WTC11 (cell line): ENCODE measurements around the gene DNAJB8. TPM values are rescaled to one million over a fixed set of nuclear protein-coding genes. Genes with fewer than 3 reads are reported as not detected.

ENCODE experiments used
- ATAC-seq: fragments of 200-7000 bp; cut with Tn5 transposase; 2 replicates; pipeline ENCODE4 v1.10.0; 2021; ENCODE audit warnings: mild to moderate bottlenecking, moderate library complexity
- CTCF ChIA-PET: fragments of 300-600 bp; sonication (Branson Sonifier 250); formaldehyde crosslinking; loops from one replicate; lab custom pipeline; 2021; ENCODE audit warnings: antibody characterized with exemption; lab: Charles Lee
- POLR2A ChIA-PET: fragments of 350-600 bp; sonication (Branson Sonifier 250); formaldehyde crosslinking; loops from one replicate; lab custom pipeline; 2021; ENCODE audit warnings: antibody characterized with exemption; lab: Charles Lee
- DNase-seq: peaks from one replicate; pipeline ENCODE4 v3.0.0; 2021; ENCODE audit warnings: low spot score
- H3K27ac Mint-ChIP-seq: 2 replicates; pipeline ENCODE4 v1.8.0; 2021; ENCODE audit warnings: mixed read lengths
- H3K27me3 Mint-ChIP-seq: 2 replicates; pipeline ENCODE4 v1.8.0; 2021; ENCODE audit warnings: low read depth, mild to moderate bottlenecking, moderate library complexity, mixed read lengths
- H3K36me3 Mint-ChIP-seq: 2 replicates; pipeline ENCODE4 v1.8.0; 2021; ENCODE audit warnings: mixed read lengths
- H3K4me1 Mint-ChIP-seq: 2 replicates; pipeline ENCODE4 v1.8.0; 2022; ENCODE audit warnings: mixed read lengths
- H3K4me3 Mint-ChIP-seq: 2 replicates; pipeline ENCODE4 v1.8.0; 2021; ENCODE audit warnings: mild to moderate bottlenecking, moderate library complexity, mixed read lengths
- H3K9me3 Mint-ChIP-seq: 2 replicates; pipeline ENCODE4 v1.8.0; 2021; ENCODE audit warnings: mixed read lengths
- ATF1 ChIP-seq: sonication (generic); formaldehyde crosslinking; IDR thresholded peaks from 2 replicates; pipeline ENCODE4 v1.8.1; 2023; ENCODE audit warnings: mild to moderate bottlenecking, moderate library complexity, missing genetic modification reagents
- EMX1 ChIP-seq: fragments of 250-450 bp; sonication (Bioruptor Pico); IDR thresholded peaks from 2 replicates; pipeline ENCODE4 v1.8.0; 2021; ENCODE audit warnings: mild to moderate bottlenecking
- FOXJ3 ChIP-seq: sonication (generic); formaldehyde crosslinking; IDR thresholded peaks from 2 replicates; pipeline ENCODE4 v1.9.0; 2021; ENCODE audit warnings: missing genetic modification reagents, mild to moderate bottlenecking, borderline replicate concordance
- FOXP1 ChIP-seq: sonication (generic); formaldehyde crosslinking; IDR thresholded peaks from 2 replicates; pipeline ENCODE4 v1.8.0; 2022; ENCODE audit warnings: missing genetic modification reagents, mild to moderate bottlenecking, moderate library complexity, borderline replicate concordance
- JAZF1 ChIP-seq: fragments of 250-450 bp; sonication (Bioruptor Pico); IDR thresholded peaks from 2 replicates; pipeline ENCODE4 v1.9.0; 2021; ENCODE audit warnings: moderate library complexity, mild to moderate bottlenecking, inconsistent platforms
- NFYB ChIP-seq: sonication (generic); formaldehyde crosslinking; conservative IDR thresholded peaks from 2 replicates; pipeline ENCODE4 v1.8.0; 2022; ENCODE audit warnings: low read depth, missing genetic modification reagents
- RORB ChIP-seq: fragments of 250-450 bp; sonication (Bioruptor Pico); IDR thresholded peaks from 2 replicates; pipeline ENCODE4 v1.9.0; 2021; ENCODE audit warnings: mild to moderate bottlenecking
- TP53 ChIP-seq: sonication (generic); formaldehyde crosslinking; IDR thresholded peaks from 2 replicates; pipeline ENCODE4 v1.8.1; 2023; ENCODE audit warnings: mild to moderate bottlenecking, missing genetic modification reagents
- ZBTB21 ChIP-seq: sonication (generic); formaldehyde crosslinking; IDR thresholded peaks from 2 replicates; pipeline ENCODE4 v1.8.1; 2023; ENCODE audit warnings: mild to moderate bottlenecking, missing genetic modification reagents, borderline replicate concordance
- ZNF232 ChIP-seq: sonication (generic); formaldehyde crosslinking; IDR thresholded peaks from 2 replicates; pipeline ENCODE4 v1.8.0; 2022; ENCODE audit warnings: mild to moderate bottlenecking, missing genetic modification reagents
- ZNF396 ChIP-seq: fragments of 250-450 bp; sonication (Bioruptor Pico); IDR thresholded peaks from 2 replicates; pipeline ENCODE4 v1.8.0; 2021; ENCODE audit warnings: mild to moderate bottlenecking, moderate library complexity, borderline replicate concordance
- ZNF512 ChIP-seq: sonication (generic); formaldehyde crosslinking; IDR thresholded peaks from 2 replicates; pipeline ENCODE4 v1.8.1; 2022; ENCODE audit warnings: missing genetic modification reagents, borderline replicate concordance
- total RNA-seq: library from RNA; stranded (reverse); gene quantifications from 3 replicates; pipeline ENCODE4 v1.2.3, GENCODE V29; 2021
- TF ChIP-seq, protein P1 (sequence below): sonication (generic); formaldehyde crosslinking; IDR thresholded peaks from 2 replicates; pipeline ENCODE4 v1.8.1; 2023; ENCODE audit warnings: mild to moderate bottlenecking, missing genetic modification reagents
- TF ChIP-seq, protein P2 (sequence below): sonication (generic); formaldehyde crosslinking; IDR thresholded peaks from 2 replicates; pipeline ENCODE4 v1.8.1; 2022; ENCODE audit warnings: low read depth, mild to moderate bottlenecking, moderate library complexity, missing genetic modification reagents, borderline replicate concordance
- TF ChIP-seq, protein P3 (sequence below): sonication (generic); formaldehyde crosslinking; IDR thresholded peaks from 2 replicates; pipeline ENCODE4 v1.8.1; 2023; ENCODE audit warnings: mild to moderate bottlenecking, missing genetic modification reagents, moderate library complexity
- TF ChIP-seq, protein P4 (sequence below): sonication (generic); formaldehyde crosslinking; conservative IDR thresholded peaks from 2 replicates; pipeline ENCODE4 v1.8.1; 2022; ENCODE audit warnings: mild to moderate bottlenecking, missing genetic modification reagents
- TF ChIP-seq, protein P5 (sequence below): fragments of 250-450 bp; sonication (Bioruptor Pico); IDR thresholded peaks from 2 replicates; pipeline ENCODE4 v1.9.0; 2021; ENCODE audit warnings: mild to moderate bottlenecking, borderline replicate concordance
- TF ChIP-seq, protein P6 (sequence below): sonication (generic); formaldehyde crosslinking; IDR thresholded peaks from 2 replicates; pipeline ENCODE4 v1.8.1; 2022; ENCODE audit warnings: low read depth, missing genetic modification reagents, borderline replicate concordance

Gene DNAJB8
- total RNA-seq, 1 experiment from 2014 or later: not detected

DNA sequence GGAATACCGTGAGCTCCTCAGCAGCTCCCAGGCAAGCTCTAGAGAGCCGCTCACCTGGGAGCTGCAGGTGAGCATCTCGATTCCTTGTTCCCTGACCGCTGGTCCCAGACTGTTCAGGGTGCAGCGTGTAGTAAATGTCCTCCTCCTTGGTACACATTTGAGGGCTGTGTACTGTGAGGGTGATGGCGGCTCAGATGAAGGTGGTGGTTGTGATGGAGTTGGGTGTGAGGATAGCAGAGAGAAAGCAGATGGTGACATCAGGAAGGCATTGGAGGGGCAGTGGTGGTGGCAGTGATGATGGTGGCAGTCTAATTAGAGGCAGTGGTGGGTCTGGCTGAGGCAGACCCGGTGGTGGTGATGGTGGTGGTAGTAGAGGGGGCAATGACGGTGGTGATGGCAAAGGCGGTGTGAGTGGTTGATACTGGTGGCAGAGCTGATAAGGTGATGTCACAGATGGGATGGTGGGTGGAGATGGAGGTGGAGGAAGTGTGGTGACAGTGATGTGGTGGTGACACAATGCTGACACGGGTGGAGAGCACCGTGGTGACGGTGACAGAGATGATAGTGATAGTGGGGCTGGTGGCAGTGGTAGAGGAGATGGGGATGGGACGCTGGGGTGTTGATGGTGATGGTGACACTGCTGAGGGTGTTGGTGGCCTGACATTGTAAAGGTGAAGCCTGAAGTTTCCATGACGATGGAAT, at the start of gene DNAJB8 (continued):
- TF ChIP-seq, protein P1, sequence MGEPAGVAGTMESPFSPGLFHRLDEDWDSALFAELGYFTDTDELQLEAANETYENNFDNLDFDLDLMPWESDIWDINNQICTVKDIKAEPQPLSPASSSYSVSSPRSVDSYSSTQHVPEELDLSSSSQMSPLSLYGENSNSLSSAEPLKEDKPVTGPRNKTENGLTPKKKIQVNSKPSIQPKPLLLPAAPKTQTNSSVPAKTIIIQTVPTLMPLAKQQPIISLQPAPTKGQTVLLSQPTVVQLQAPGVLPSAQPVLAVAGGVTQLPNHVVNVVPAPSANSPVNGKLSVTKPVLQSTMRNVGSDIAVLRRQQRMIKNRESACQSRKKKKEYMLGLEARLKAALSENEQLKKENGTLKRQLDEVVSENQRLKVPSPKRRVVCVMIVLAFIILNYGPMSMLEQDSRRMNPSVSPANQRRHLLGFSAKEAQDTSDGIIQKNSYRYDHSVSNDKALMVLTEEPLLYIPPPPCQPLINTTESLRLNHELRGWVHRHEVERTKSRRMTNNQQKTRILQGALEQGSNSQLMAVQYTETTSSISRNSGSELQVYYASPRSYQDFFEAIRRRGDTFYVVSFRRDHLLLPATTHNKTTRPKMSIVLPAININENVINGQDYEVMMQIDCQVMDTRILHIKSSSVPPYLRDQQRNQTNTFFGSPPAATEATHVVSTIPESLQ (CRISPR knock-in tag): no peak

- TF ChIP-seq FOXJ3 (no peak), ZNF512 (CRISPR knock-in tag) (no peak), TP53 (CRISPR knock-in tag) (no peak), ZBTB21 (CRISPR knock-in tag) (no peak), FOXP1 (CRISPR knock-in tag) (no peak), ZNF232 (no peak), RORB (CRISPR knock-in tag) (no peak), NFYB (CRISPR knock-in tag) (no peak), ZNF396 (CRISPR knock-in tag) (no peak), ATF1 (CRISPR knock-in tag) (no peak), EMX1 (CRISPR knock-in tag) (no peak), JAZF1 (CRISPR knock-in tag) (no peak)
- TF ChIP-seq, protein P2, sequence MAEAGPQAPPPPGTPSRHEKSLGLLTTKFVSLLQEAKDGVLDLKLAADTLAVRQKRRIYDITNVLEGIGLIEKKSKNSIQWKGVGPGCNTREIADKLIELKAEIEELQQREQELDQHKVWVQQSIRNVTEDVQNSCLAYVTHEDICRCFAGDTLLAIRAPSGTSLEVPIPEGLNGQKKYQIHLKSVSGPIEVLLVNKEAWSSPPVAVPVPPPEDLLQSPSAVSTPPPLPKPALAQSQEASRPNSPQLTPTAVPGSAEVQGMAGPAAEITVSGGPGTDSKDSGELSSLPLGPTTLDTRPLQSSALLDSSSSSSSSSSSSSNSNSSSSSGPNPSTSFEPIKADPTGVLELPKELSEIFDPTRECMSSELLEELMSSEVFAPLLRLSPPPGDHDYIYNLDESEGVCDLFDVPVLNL (CRISPR knock-in tag): no peak
- TF ChIP-seq, protein P3, sequence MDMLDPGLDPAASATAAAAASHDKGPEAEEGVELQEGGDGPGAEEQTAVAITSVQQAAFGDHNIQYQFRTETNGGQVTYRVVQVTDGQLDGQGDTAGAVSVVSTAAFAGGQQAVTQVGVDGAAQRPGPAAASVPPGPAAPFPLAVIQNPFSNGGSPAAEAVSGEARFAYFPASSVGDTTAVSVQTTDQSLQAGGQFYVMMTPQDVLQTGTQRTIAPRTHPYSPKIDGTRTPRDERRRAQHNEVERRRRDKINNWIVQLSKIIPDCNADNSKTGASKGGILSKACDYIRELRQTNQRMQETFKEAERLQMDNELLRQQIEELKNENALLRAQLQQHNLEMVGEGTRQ (CRISPR knock-in tag): no peak
- TF ChIP-seq, protein P1 (CRISPR knock-in tag): no peak
- TF ChIP-seq, protein P4, sequence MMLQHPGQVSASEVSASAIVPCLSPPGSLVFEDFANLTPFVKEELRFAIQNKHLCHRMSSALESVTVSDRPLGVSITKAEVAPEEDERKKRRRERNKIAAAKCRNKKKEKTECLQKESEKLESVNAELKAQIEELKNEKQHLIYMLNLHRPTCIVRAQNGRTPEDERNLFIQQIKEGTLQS (CRISPR knock-in tag): no peak
- TF ChIP-seq, protein P5, sequence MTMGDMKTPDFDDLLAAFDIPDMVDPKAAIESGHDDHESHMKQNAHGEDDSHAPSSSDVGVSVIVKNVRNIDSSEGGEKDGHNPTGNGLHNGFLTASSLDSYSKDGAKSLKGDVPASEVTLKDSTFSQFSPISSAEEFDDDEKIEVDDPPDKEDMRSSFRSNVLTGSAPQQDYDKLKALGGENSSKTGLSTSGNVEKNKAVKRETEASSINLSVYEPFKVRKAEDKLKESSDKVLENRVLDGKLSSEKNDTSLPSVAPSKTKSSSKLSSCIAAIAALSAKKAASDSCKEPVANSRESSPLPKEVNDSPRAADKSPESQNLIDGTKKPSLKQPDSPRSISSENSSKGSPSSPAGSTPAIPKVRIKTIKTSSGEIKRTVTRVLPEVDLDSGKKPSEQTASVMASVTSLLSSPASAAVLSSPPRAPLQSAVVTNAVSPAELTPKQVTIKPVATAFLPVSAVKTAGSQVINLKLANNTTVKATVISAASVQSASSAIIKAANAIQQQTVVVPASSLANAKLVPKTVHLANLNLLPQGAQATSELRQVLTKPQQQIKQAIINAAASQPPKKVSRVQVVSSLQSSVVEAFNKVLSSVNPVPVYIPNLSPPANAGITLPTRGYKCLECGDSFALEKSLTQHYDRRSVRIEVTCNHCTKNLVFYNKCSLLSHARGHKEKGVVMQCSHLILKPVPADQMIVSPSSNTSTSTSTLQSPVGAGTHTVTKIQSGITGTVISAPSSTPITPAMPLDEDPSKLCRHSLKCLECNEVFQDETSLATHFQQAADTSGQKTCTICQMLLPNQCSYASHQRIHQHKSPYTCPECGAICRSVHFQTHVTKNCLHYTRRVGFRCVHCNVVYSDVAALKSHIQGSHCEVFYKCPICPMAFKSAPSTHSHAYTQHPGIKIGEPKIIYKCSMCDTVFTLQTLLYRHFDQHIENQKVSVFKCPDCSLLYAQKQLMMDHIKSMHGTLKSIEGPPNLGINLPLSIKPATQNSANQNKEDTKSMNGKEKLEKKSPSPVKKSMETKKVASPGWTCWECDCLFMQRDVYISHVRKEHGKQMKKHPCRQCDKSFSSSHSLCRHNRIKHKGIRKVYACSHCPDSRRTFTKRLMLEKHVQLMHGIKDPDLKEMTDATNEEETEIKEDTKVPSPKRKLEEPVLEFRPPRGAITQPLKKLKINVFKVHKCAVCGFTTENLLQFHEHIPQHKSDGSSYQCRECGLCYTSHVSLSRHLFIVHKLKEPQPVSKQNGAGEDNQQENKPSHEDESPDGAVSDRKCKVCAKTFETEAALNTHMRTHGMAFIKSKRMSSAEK (CRISPR knock-in tag): no peak
- TF ChIP-seq, protein P6, sequence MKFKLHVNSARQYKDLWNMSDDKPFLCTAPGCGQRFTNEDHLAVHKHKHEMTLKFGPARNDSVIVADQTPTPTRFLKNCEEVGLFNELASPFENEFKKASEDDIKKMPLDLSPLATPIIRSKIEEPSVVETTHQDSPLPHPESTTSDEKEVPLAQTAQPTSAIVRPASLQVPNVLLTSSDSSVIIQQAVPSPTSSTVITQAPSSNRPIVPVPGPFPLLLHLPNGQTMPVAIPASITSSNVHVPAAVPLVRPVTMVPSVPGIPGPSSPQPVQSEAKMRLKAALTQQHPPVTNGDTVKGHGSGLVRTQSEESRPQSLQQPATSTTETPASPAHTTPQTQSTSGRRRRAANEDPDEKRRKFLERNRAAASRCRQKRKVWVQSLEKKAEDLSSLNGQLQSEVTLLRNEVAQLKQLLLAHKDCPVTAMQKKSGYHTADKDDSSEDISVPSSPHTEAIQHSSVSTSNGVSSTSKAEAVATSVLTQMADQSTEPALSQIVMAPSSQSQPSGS: no peak
- CTCF ChIA-PET: no interaction called here
- peaks cover 22% of the 10 kb centered on the region for H3K9me3 Mint-ChIP-seq
- POLR2A ChIA-PET: no interaction called here
- no peak for ATAC-seq
- peaks cover 23% of the 10 kb centered on the region for H3K27me3 Mint-ChIP-seq
- H3K36me3 Mint-ChIP-seq: no peaks in the 10 kb centered on the region; the same call in 1 of the 2 replicates
- H3K27ac Mint-ChIP-seq: no peak overlapping the region
- no peaks in the 10 kb centered on the region for H3K4me1 Mint-ChIP-seq
- H3K4me3 Mint-ChIP-seq: no peak overlapping the region
- DNase-seq: no peak
Observed at GRCh38 chr3:128515967-128516366, 49.3 kb upstream of the DNAJB8 start.
